CD4-positive, alpha-beta T cell (primary cell): ENCODE data around the gene SERINC4. TPM values are rescaled to one million over a fixed set of nuclear protein-coding genes. Genes with fewer than 3 reads are reported as not detected.
A peak's percentile ranks its signal among the peaks of the same experiment; 100 is the strongest.

Experiments used
- ATAC-seq: fragments of 200-7000 bp; cut with Tn5 transposase; one replicate; pipeline ENCODE4 v1.10.0; 2022; ENCODE audit warnings: mild to moderate bottlenecking; ENCODE audit not compliant: poor library complexity
- CTCF ChIA-PET: fragments of 350-600 bp; sonication (Branson Sonifier 250); formaldehyde crosslinking; loops from one replicate; lab custom pipeline; 2021; ENCODE audit warnings: antibody characterized with exemption, inconsistent platforms; lab: Charles Lee
- POLR2A ChIA-PET: fragments of 350-600 bp; sonication (Branson Sonifier 250); formaldehyde crosslinking; loops from one replicate; lab custom pipeline; 2021; ENCODE audit warnings: antibody characterized with exemption, inconsistent platforms; lab: Charles Lee
- DNase-seq, 14 experiments: peaks; one replicate each; pipeline ENCODE4 v3.0.0-alpha.2; 2013 to 2020; ENCODE audit warnings: mixed read lengths in 2 of 14
- H3K27ac ChIP-seq, 2 donors: one replicate each; pipeline versions ENCODE4 v1.5.1 to v1.7.0; 2013; ENCODE audit warnings: low read length in 2 of 2, low read depth in 1 of 2, mild to moderate bottlenecking in 1 of 2
- H3K27me3 ChIP-seq, 2 experiments: 1 replicate in 1 of 2; 2 replicates in 1 of 2; pipeline versions ENCODE4 v1.6.1 to v1.7.0; 2013; ENCODE audit warnings: low read length in 2 of 2, control low read depth in 1 of 2, mild to moderate bottlenecking in 1 of 2, moderate library complexity in 1 of 2; ENCODE audit not compliant: insufficient read depth in 2 of 2, control insufficient read depth in 1 of 2
- H3K36me3 ChIP-seq: one replicate; pipeline ENCODE4 v1.6.1; 2013; ENCODE audit warnings: low read length, control low read depth; ENCODE audit not compliant: insufficient read depth
- H3K4me1 ChIP-seq: one replicate; pipeline ENCODE4 v1.6.1; 2013; ENCODE audit warnings: low read length, control low read depth; ENCODE audit not compliant: insufficient read depth
- H3K4me3 ChIP-seq: one replicate; pipeline ENCODE4 v1.5.1; 2013; ENCODE audit warnings: mild to moderate bottlenecking, low read length, moderate library complexity
- H3K9me3 ChIP-seq, 2 experiments: 1 replicate in 1 of 2; 2 replicates in 1 of 2; pipeline versions ENCODE4 v1.6.1 to v1.7.0; 2013; ENCODE audit warnings: low read length in 2 of 2, mild to moderate bottlenecking in 2 of 2, control low read depth in 1 of 2, moderate library complexity in 1 of 2; ENCODE audit not compliant: control insufficient read depth in 1 of 2, insufficient read depth in 1 of 2
- H3K27ac Mint-ChIP-seq: one replicate; pipeline ENCODE4 v1.8.0; 2020; ENCODE audit warnings: mixed read lengths
- H3K27me3 Mint-ChIP-seq: one replicate; pipeline ENCODE4 v1.8.0; 2021; ENCODE audit warnings: mixed read lengths
- H3K36me3 Mint-ChIP-seq: one replicate; pipeline ENCODE4 v1.8.0; 2021; ENCODE audit warnings: low read depth, mixed read lengths
- H3K4me1 Mint-ChIP-seq: one replicate; pipeline ENCODE4 v1.8.0; 2021; ENCODE audit warnings: low read depth, mixed read lengths
- H3K4me3 Mint-ChIP-seq: one replicate; pipeline ENCODE4 v1.8.0; 2020; ENCODE audit warnings: mild to moderate bottlenecking, mixed read lengths
- H3K9me3 Mint-ChIP-seq: one replicate; pipeline ENCODE4 v1.8.0; 2020; ENCODE audit warnings: mixed read lengths
- CTCF ChIP-seq: fragments of 200-600 bp; IDR thresholded peaks from one replicate; pipeline ENCODE4 v1.8.0; 2022; ENCODE audit warnings: antibody characterized with exemption, mild to moderate bottlenecking
- intact Hi-C, 2 experiments: fragments of 100-400 bp; cut with DNase I in 1 of 2; cut with micrococcal nuclease in 1 of 2; formaldehyde crosslinking; loops; one replicate each; pipeline versions ENCODE4 v1.15.1 to v1.9.0; 2023 to 2025; cut with DNase I, micrococcal nuclease
- total RNA-seq, 174 experiments: library from RNA in 2 of 174; stranded (reverse) in 2 of 174; gene quantifications; one replicate each; pipeline ENCODE4 v1.2.3 and lab custom pipeline; 2021 to 2026

Gene SERINC4
- total RNA-seq, 2 experiments from 2014 or later, result 0.36 TPM; not detected in 1

GRCh38 chr15:43799209-43799944, 643 bp downstream of the SERINC4 start:
- Mint-ChIP-seq H3K27me3 (no peaks in the 10 kb centered on the region), H3K9me3 (no peaks in the 10 kb centered on the region), H3K4me3 (peak overlapping the region; percentile 51), H3K27ac (peak overlapping the region; percentile 90), H3K4me1 (peaks cover 70% of the 10 kb centered on the region), H3K36me3 (peaks cover 82% of the 10 kb centered on the region)
- Histone ChIP-seq H3K27ac (peak overlapping the region; percentile 79 to 92), H3K4me3 (no peak overlapping the region), H3K36me3 (peaks cover 51% of the 10 kb centered on the region), H3K27me3 (no peaks in the 10 kb centered on the region), H3K9me3 (no peaks in the 10 kb centered on the region), H3K4me1 (peaks cover 39% of the 10 kb centered on the region)
- no peak for TF ChIP-seq CTCF
- ChIA-PET CTCF (no interaction called here), POLR2A (interaction anchor here (1.5 to 6.8 kb wide), 5 partner anchors 9 to 50 kb away, joined by 8 to 74 read pairs (median 39); partner anchors contain the start of genes ELL3, MFAP1, SERF2 and WDR76)
- intact Hi-C loops, result loop anchor here in 1 of 2 experiments (10.0 kb wide), 1 partner anchor 285 kb away; the partner anchor contains the start of gene MAP1A
- ATAC-seq (no peak), DNase-seq (no peak)

GRCh38 chr15:43796566-43796965, 3.5 kb downstream of the SERINC4 start:
- H3K27ac ChIP-seq, result no peak overlapping the region
- H3K9me3 ChIP-seq, result peaks cover 0 to 4% of the 10 kb centered on the region in 2 experiments
- H3K27me3 ChIP-seq, result peaks cover 0 to 3% of the 10 kb centered on the region in 2 experiments
- no peak for ATAC-seq
- no peak for DNase-seq
- intact Hi-C loops, result loop anchor here in 1 of 2 experiments (10.0 kb wide), 1 partner anchor 282 kb away; the partner anchor contains the start of gene MAP1A
- CTCF ChIA-PET, result interaction anchor here (2.4 kb wide), 1 partner anchor 19 kb away, joined by 6 read pairs; the partner anchor contains the start of gene ELL3
- H3K9me3 Mint-ChIP-seq, result no peaks in the 10 kb centered on the region
- peaks cover 95% of the 10 kb centered on the region for H3K36me3 Mint-ChIP-seq
- H3K4me3 ChIP-seq, result no peak overlapping the region
- H3K27ac Mint-ChIP-seq, result peak overlapping the region; percentile 99
- no peaks in the 10 kb centered on the region for H3K27me3 Mint-ChIP-seq
- H3K4me1 Mint-ChIP-seq, result peaks cover 94% of the 10 kb centered on the region
- no peak for TF ChIP-seq CTCF
- peaks cover 59% of the 10 kb centered on the region for H3K4me1 ChIP-seq
- peaks cover 54% of the 10 kb centered on the region for H3K36me3 ChIP-seq
- POLR2A ChIA-PET, result interaction anchor here (1.5 to 6.8 kb wide), 2 partner anchors 20 to 28 kb away, joined by 6 to 48 read pairs; partner anchors contain the start of genes ELL3 and MFAP1
- H3K4me3 Mint-ChIP-seq, result peak overlapping the region; percentile 68

- Histone ChIP-seq H3K27ac (no peak overlapping the region), H3K4me3 (no peak overlapping the region), H3K36me3 (peaks cover 54% of the 10 kb centered on the region), H3K4me1 (peaks cover 57% of the 10 kb centered on the region), H3K9me3 (peaks cover 0 to 4% of the 10 kb centered on the region in 2 experiments), H3K27me3 (peaks cover 0 to 3% of the 10 kb centered on the region in 2 experiments)
- no peak for TF ChIP-seq CTCF
- POLR2A ChIA-PET, result interaction anchor here (6.8 kb wide), 1 partner anchor 19 kb away, joined by 48 read pairs; the partner anchor contains the start of gene ELL3
- peaks cover 90% of the 10 kb centered on the region for H3K36me3 Mint-ChIP-seq
- DNase-seq, result no peak
- no peaks in the 10 kb centered on the region for H3K9me3 Mint-ChIP-seq
- H3K4me3 Mint-ChIP-seq, result peak overlapping the region; percentile 68
- peak overlapping the region; percentile 99 for H3K27ac Mint-ChIP-seq
- no peaks in the 10 kb centered on the region for H3K27me3 Mint-ChIP-seq
- CTCF ChIA-PET, result interaction anchor here (2.4 kb wide), 1 partner anchor 19 kb away, joined by 6 read pairs; the partner anchor contains the start of gene ELL3
- no peak for ATAC-seq
- intact Hi-C loops, result loop anchor here in 1 of 2 experiments (10.0 kb wide), 1 partner anchor 281 kb away; the partner anchor contains the start of gene MAP1A
- H3K4me1 Mint-ChIP-seq, result peaks cover 91% of the 10 kb centered on the region
Measured at GRCh38 chr15:43795997-43796396, 4.0 kb downstream of the SERINC4 start.
